ENCODE data around the gene RPL19.
"Not testable (repeated sequence)": the region's sequence is repeated elsewhere in the genome, so short reads cannot be mapped to it uniquely, and the experiment has no call there.

Gene RPL19

DNA sequence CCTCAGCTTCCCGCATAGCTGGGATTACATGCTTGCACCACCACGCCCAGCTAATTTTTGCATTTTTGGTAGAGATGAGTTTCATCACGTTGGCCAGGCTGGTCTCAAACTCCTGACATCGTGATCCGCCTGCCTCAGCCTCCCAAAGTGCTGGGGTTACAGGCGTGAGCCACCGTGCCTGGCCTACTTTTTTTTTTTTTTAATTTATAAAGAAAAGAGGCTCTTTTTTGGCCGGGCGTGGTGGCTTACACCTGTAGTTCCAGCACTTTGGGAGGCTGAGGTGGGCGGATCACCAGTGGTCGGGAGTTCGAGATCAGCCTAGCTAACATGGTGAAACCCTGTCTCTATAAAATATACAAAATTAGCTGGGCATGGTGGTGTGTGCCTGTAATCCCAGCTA, 50.0 kb downstream of the RPL19 start:
- not testable (repeated sequence) for DNase-seq

DNA sequence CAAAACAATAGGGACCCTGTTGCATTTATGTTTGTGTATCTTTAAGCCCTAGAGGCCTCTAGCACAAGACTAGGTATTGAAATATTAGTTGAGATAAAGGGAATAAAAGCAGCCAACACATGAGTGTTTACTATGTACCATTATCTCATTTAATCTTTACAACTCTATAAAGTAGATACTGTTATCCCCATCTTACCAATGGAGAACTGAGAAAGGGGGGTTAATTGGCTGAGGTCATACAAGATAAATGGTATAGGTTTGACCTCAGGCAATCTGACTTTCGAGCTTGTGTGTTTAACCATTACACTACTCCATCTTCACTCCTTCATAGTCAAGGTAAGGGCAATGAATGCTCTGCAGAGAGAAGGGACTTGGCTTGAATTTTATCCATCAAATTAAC, 51.9 kb downstream of the RPL19 start:
- no peak for DNase-seq

DNA sequence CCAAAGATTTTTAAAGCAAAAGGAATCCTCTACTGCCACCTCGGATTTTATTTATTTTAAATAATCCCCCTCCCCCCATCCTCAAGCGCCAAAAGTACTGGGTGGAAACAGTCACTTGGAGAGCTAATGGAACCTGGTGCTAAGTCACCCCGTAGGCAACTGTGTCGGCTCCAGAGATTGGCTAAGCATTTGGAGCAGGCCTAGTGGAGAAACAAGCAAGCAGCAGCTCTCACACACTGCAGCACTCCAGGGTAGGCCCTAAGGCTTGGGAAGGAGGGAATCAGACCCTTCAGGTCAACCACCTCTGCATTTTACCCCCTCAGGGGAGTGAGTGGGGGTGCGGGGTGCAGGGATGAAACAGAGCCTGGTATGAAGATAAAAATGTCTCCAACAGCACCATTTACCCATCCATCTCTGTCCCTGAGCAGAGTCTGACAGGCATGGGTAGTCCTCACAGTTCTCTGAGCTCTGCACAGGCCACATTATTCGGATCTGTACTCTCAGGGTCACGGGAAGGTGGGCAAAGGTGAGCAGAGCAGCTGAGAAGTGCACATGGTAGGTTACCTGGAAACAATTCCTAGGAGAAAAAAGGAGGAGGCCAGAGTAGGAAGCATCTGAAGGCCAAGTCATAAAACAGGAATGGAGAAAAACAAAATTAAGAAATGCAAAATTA, 52.8 kb downstream of the RPL19 start:
- no peak for DNase-seq
